Stimulated activated naive CD4-positive, alpha-beta T cell (primary cell): ENCODE measurements around the gene INSRR.

Source experiments
- DNase-seq, 6 experiments: peaks; one replicate each; lab custom pipeline; 2025; lab: John Stamatoyannopoulos, UW

The INSRR gene

DNA sequence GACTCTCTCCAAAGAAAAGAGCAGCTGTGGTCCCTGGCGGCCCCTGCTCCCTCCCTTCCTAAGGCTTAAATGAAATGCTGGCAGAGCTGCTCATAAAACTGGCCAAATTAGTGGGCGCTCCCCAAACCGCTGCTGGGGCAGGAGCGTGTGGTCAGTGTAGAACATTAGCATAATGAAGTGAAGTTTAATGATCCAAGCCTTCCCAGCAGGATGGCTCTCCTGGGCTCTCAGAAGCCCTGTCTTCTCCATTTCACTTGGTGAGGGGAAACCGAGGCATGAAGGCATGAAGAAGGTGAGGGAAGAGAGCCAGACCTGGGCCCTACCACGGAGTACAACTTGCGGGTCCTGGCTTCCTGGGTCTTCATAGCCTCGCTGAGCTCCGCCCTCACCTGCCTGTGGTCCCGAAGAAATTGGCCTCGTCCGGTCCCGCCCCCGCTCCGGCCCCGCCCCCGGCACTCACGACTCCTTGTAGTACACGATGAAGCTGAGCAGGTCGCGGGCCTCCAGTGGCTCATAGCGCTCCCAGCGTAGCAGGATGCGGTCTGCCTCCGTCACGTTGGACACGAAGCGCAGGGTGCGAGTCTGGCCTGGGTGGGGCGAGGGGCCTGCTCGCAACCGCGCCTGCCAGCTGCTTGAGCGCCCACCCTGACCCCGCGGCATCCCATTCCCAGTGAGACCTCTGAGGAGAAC lies 10.3 kb downstream of the INSRR start:
- DNase-seq, result peak; percentile 44 to 72 (median 64)

DNA sequence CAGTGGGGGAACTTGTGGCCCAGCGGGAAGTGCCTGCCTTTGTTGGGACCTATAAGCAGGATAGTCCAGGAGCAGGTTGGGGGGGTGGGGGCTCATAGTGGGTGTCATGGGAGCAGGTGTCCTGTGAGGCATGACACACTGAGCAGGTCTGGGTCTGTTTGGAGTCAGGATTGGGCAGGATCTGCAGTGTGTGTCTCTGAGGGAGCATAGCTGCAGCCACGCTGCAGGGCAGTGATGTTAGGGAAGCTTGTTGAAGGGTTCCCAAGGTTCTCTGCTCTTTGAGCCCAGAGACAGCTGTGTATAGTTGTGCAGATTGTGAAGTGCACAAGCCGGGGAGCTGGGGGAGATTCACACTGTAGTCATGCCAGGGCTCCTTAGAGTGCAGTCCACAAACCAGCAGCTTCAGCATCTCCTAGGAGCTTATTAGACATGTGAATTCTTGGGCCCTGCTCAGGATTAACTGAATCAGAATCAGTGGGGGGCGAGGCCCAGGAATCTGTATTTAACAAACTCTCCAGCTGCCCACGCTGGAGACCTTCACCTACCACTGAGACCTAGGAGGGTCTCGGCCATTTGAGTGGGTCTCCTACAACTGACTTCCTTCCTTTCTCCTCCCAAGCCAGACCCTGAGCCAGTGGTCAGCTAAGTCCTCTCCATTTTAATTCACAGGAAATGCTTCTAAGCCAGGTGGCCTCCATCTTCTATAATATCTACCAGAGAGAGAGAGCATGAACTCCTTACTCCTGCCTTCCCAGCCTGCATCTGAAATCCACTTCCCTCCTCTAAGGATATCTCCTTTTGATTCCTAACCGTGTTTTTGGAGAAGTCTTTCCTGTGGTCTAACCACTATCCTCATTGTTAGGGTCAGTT lies 11.1 kb downstream of the INSRR start:
- DNase-seq, result no peak

DNA sequence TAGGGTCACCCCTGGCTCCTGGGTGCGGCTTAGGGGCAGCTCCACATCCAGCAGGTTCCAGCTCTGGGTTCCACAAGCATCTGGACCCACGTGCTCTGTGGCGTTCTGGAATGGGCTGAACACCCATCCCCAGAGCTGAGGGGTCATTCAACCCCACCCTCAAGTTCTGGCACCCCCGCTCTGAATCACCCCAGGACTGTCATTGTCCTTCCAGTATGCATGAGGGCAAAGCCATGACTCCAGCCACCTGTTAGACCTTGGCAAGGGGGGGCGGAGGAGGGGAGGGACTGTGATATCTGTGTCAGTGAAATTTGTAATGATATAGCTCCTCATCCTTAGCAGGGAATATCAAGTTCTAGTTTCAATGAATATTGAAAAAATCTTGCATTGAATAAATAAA lies 12.3 kb downstream of the INSRR start:
- no peak for DNase-seq

DNA sequence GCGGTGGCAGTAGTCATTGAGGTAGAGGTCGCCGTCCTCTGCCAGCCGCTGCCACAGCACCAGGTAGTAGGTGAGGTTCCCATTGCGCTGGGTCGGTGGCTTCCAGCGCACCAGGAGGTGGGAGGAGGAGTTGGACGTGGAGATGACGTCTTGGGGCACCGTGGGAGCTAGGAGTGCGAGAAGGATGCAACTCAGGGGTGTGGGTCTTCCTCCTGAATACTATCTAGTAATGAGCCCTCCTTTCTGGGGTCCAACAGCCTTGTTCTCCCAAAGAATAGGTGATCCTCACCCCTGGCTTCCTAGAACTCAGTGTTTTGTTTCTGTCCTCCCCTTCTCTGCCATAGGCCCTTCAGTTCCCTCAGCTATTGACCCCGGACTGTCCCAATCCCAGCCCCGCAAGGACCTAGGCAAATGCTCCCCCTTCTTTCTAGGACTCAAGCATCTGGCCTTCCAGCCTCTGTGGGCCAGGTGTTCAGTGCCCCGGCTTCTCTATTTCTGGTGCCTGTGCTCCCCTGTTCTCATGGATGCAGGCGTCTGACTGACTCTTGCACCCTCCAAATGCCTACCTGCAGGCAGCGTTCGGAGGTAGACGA lies 12.9 kb downstream of the INSRR start:
- DNase-seq, result no peak

DNA sequence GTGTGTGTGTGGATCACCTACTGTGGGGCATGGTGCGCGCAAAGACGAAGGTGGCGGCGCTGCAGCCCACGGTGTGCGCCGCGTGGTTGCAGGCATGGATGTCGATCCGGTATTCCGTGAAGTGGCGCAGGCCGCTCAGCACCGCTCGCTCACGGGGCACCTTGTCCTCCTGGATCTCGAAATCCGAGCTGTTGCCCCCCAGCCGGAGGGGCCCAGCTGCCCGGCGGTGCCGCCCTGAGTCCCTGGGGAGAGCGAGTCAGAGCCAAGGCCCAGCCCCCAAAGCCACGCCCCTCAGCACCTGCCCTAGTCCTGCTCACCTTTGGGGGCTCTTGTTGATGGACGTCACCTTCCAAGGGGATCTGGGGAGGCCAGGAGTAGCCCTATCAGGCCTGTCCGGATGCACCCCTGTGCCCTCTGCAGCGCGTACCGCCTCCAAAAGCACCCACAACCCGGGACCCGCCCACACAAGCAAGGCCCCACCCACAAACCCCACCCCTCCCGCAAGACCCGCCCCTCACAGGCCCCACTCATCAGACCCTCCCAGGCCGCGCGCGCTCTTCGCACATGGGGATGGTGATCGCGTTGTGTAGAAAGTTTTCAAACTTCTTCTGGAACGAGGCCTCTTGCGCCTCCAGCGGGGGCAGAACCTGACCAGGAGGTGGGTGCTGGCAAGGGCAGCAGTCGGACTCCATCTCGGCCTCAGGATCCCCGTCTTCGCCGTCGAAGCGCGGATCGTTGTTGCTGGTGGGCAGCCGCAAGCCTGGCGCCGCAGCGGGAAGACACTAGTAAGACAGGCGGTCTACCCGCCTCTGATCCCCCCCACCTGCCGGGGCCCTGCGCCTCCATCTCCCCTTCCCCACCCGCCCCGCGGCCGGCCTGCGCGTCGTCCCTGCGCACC lies 13.6 kb downstream of the INSRR start:
- DNase-seq, result peak in 5 of 6 experiments; percentile 38 to 54 (median 44)

DNA sequence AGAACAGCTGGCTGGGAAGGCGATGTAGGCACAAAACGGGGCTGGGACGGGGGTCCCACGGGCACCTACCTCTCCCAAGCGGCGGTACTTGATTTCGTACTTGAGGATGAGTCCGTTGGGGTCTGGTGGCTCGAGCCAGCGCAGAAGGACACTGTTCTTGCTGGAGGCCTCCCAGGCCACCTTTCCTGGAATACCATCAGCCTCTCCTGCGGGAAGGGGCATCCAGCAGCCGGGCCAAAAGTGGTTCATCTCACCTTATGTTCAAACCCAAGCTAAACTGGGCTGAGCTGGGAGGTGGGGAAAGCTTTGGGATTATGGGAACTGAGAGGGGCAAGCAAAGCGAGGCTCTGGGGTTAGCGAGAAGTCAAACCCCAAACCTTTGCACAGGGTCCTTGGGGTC lies 14.3 kb downstream of the INSRR start:
- no peak for DNase-seq

DNA sequence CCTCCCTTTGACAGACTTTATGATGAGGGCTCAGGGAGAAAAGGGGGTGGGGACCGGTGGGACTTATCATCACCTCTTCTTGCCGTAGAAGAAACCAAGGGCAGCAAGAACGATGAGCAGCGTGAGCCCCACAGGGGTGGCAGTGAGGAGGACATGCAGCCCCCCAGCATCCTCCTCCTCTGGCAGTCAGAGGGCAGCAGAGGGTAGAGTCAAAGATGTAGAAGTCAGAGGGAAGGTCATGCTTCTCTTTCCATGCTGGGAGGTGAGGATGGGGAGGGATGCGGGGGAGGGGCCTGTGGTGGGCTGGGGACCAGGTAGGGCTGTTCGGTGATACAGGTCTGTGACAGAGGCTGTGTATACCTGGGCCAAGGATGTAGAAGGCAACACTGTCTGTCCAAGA lies 14.8 kb downstream of the INSRR start:
- DNase-seq, result no peak

DNA sequence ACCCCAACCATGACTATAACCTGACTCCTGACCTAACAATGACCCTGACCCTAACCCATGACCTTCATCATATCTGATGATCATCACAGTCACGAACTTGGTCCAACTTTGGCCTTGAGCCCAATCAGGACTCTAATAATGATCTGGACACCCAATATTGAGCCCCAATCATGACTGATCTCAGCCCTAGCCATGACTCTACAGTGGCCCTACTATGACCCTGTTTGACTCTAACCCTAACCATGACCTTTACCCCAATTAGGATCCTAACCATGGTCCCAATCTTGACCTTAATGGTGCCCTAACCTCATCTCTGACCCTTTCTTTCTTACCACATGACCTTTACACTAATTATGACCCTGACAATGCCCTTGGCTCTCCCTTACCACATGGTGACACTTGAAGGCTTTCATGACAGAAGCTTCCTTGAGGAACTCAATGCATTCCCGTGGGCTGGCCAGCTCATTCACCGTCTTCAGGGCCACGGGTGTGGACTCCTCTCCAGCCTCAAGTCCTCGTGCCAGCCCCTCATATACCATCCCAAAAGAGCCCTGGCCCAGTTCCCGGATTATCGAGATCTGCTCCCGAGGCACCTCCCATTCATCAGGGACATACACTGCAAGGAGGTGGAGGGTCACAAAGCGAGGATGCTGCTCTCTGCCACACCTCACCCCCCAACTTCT lies 16.2 kb downstream of the INSRR start:
- no peak for DNase-seq

DNA sequence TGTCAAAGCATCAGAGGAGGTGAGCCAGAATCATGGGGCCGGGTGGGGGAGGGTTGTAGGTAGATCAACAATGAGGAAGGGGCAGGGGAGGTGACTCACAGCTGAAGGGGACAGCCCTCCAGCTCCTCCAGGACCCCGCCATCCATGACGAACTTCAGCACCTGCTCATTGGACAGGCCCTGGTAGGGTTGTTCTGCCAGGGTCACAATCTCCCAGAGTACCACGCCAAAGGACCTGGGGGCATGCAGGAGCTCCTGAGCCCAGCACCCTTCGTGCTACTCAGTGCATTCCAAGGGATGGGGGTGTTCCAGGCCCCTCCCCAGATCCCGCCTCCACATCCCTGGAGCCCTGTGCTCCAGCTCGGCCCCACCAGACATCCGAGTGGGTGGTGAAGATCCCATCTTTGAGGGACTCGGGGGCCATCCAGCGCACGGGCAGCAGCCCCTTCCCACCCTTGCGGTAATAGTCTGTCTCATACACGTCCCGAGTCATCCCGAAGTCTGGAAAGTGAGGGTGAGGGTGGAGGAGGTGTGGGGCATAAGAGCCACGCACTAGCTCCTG lies 17.5 kb downstream of the INSRR start:
- no peak for DNase-seq

DNA sequence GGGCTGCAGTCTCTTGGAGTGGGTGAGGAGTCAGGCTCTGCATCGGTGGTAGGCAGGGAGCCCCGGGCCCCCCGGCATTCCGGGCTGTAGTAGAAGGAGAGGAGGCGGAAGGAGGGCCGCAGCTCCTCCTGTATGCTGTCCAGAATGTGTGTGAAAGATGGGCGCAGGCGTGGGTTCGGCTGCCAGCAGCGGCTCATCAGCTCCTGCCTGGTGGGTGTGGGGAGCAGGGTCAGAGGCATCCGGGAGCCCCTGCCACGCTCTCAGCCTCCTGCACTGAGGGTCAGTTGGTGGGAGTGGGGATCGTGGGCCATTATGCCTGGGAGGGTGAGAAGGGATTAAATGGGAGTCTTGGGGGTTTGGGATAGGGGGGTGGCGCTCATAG lies 18.0 kb downstream of the INSRR start:
- DNase-seq, result no peak

DNA sequence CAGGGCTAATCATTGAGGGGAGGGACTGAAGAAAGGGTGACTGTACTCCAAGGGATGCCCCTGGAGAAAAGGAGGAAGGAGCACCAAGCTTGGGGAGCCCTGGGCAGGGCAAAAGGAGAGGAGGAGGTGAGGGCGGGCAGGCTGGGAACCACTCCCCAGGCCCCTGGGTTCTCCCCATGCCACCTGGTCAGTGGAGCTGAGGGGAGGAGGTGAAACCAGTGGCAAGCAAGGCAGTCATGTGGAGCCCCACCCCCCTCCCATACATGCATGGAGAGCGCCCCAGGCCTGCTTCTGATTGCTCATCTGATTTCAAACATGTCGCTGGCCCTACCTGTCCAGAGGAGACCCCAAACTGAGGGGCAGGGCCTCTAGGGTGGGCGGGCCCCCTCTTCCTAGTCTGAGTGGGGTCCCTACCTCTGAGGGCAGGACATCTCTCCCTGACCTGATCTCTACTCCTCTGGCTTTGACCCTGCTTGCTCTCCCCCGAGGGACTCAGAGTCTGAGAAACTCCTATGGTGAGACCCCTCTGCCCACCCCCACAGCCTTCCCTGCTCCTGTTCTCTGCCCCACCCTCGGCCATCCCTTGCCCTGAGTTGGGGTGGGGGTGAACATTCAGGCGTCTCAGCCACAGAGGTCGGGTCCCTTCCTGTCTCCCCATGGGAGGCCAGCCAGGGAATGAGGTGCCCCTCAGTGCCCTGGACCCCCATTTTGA lies 18.6 kb downstream of the INSRR start:
- no peak for DNase-seq

DNA sequence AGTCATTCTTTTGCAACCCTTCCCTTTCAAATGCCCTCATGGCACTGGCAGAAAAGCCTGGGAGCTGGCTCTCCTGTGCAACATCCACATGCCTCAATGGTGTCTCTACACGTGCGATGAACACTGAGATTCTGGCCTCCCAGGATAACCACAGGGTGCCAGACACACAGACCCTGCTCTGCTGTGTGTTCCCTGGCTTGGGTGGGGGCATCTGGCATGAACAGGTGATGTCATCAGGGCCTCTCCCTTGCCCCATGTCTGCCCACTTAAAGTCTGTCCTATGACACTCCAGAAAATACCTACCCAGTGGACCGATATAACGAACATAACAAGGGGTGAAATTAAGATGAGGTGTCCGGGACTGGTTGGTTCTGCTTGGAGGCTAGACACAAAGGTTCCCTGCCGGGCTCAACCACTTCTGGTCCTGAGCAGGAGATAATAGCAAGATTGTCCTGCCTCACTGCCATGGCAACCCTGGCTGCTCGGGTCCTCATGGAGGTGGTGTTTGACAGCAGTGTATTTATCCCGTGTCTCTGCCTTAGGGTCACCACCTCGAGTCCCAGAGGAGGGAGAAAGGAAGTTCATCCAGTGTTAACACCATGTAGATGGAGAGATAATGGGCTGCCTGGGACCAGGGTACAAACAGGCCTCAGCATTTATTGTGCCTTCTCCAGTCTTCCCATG lies 19.3 kb downstream of the INSRR start:
- DNase-seq, result no peak

DNA sequence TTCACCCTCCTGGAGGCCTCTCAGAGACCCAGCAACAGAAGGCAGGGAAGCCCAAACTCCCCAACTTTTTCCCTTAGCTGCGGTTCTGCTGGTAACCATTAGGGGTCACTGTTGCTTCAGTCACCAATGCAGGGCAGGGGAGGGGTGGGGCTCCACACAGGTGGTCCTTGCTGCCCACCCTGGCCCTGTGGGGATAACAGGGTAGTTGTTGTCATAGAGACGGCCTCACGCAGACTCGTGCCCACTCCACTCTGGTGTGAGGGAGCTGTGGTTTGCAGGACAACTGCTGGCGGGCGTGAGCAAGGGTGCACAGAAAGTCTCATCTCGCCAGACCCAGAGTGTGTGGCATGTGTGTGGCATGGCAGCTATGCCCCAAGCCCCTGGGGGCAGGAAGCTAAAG lies 19.9 kb downstream of the INSRR start:
- peak in 5 of 6 experiments; percentile 16 to 68 (median 33) for DNase-seq

DNA sequence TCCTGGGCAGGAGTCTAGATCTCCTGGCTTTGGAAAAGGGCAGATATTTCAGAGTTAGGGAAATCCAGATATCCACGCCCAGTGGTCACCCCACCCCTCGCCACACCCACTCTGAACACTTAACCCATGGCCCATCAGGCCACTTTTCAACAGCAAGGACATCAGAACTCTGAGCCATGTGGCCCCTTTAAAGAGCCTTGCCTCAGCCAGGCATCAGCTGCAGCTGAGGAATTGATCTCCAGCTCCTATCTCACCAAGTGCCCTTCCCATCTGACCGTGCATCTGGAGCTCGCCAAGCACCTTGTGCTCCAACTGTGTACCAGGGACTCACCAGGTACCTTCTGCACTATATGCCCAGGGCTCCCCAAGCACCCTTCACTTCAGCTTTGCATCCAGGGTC lies 22.0 kb downstream of the INSRR start:
- DNase-seq, result no peak

DNA sequence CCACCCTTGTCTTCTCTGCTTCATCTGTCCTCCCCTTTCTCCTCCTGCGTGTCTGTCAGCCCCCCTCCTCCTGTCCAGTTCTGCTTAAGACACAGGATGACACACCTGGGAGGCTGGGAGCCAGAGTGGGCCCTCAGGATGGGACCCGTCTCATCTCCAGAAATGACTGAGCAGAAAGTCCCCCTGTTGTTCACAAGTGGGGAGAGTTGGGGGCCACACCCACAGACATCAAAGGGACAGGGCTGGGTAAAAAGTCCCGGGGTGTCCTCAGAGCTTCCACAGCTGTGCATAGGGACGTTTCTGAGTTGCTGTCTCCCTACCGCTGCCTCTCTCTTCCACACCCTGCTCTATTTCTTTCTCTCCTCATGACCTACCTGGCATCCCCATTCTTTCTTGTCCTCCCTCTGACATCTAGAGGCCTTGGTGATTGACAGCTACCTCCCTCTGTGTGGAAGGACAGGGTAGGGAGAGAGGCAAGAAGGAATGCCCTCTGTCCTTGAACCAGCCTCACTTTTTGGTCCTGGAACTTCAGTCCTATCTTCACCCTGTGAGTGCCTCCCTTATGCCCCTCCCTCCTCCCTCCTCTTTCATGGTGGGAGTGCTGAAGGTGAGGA lies 22.8 kb downstream of the INSRR start:
- DNase-seq, result no peak

DNA sequence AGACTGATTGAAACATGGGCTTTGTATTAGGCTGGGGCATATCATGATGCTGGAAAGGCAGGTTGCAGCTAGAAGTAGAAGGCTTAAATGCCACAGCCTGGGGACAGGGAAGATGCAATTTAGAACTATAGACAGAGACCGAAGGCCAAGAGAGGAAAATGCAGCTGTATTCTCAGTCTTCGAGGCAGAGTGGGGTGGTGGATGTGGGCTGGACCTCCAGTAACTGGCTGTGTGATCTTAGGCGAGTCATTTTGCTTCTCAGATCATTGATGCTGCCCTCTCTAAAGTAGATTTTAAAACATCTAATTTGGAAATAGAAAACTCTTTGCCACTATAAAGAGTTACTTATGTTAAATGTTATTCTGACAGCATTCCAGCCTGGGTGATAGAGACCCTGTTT lies 24.6 kb downstream of the INSRR start:
- DNase-seq, result no peak

DNA sequence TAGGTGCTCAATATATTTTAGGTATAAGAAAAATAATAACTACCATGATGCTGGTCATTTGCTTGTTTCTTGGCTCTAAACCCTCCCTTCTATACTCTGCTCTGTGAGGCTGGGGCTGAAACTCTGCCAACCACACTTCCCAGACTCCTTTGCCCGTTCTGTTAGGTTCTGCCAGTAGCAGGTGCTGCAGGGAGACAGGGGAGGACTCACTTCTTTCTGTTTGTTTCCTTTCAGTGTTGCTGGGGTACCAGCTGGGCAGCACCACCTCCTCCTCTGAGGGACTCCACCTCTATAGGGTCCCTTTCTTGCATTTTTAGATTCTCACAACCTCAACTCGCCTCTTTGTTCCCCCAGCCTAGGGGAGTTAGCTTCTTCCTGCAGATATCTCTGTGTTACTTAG lies 25.3 kb downstream of the INSRR start:
- DNase-seq, result no peak

DNA sequence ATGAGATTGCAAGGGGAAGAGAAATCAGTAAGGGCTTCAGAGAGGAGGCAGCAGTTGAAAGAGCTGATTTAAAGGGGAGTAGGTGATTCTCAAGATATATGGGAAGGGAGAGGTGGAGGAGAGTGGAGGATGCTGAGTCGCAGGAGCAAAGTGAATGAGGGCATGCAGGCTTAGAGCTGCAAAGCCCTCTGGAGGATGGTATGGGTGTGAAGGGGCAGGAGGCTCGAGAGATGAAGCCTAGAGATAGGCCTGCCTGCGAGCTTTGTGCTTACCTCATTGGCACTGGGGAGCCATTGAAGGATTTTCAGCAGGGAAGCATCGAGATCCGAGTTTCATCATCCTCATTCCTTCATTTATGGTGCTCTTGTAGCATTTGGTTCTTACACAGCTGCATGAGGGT lies 26.5 kb downstream of the INSRR start:
- no peak for DNase-seq

DNA sequence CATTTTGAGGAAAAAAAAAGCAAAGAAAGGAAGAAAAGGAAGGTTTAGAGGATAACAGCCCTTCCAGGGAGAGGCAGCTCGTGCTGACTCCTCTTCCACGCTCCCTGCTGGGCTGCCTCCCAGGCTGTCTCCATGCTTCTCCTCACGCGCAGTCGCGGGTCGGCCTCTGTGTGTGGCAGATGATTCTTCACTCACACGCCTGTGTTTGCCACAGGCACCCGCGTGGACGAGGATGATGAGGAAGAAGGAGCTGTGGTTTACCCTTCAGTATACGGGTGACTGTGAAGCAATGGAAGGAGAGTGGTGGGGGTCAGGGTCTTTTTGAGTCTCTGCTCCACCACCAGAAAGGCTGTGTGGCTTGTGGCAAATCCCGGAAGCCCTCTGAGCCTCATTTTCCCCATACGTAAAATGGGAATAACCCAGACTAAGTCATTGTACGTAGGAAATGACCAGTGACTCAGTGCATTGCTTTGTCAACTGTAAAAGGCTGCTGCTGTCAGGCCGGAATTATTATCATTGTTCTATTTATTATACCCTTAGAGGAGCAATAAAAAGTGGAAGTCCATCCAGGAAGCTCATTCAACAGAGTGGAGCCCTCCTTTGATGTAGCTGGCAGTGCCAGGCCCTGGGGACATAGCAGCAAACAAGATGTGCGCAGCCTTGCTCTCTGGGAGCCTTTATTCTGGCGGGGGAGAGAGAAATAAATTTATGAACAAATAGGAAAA lies 30.4 kb downstream of the INSRR start:
- DNase-seq, result no peak
